ENCODE data around the gene TAF10.

The TAF10 gene

GRCh38 chr11:6607190-6607795 is 4.7 kb downstream of the TAF10 start:
- DNase-seq = peak; percentile 57

DNA sequence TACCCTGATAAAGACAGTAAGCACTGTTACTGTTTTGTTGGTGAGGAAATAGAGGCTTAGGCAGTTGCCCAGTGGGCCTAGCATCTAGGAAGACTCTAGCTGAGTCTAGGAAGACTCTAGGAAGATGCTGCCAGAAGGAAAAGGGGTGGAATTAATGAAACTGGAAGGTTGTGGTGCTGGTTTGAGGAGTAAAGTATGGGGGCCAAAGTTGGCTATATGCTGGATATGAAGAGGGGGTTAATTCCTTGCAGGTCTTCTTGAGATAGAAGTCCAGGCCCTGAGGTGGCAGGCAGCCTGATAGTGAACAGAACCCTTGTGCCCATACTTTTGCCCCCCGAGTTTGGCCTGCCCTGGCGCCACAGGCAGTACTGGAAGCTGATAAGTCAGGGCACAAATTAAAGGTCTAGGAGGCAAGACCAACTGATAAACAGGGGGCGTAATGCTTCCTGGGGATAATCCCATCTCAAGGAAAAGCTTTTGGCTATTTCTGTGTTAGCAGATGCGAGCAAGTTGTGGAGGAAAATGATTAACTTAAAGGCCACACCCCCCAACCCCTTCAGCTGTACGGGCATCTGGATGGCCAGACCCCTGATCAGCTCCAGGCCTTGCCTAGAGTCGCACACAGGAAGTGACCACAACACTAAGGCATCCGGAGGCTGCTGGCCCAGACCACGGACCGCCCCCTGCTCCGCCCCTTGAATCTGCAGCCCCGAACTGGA is 5.4 kb downstream of the TAF10 start:
- DNase-seq = peak; percentile 96

GRCh38 chr11:6604790-6605189 is 7.2 kb downstream of the TAF10 start:
- no peak for DNase-seq

GRCh38 chr11:6604081-6604626 is 7.9 kb downstream of the TAF10 start:
- DNase-seq = peak; percentile 63

DNA sequence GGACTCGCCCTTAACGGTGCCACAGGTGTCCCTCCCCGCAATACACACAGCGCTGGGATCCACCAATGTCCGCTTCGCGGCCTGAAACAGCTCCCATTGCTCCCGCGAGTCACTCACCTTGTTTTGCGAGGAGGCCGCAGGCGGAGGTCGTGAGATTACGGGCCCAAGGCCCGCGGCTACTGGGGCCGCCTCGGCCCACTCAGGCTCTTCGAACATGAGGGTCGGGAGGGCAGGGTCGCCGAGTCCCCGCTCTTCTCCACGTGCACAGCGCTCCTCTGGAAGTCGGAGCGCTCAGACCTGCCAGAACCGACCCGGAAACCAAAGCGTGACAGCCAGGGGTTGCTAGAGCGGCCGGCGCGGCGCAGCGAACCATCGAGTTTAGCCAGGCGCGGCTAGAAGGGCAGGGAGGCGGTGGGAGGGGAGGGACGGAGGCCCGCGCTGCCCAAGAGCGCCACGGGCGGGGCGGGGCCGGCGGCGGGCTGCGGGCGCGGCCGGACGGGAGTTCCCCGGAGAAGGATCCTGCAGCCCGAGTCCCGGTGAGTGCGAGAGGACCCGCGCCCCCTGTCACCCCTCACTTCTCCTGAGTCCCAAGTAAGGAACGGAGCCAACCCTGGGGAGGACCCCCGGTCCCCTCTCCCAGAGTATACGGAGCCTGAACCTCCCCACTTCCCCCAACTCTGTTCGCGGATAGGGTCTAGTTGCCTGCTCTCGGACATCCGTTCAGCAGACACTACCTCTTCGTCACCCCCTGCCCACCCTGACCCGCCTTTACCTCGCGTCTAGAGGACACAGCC is 8.5 kb downstream of the TAF10 start, which contains the start of the genes ILK and RRP8:
TSS of gene ILK (plus strand) at position 488 of the 794 bp plus-strand sequence. CDS start 498 bp downstream, outside the sequence.
TSS of gene RRP8 (minus strand) at position 330 of the 794 bp plus-strand sequence. CDS start at position 216, 114 bp downstream.
- peak; percentile 85 for DNase-seq

- DNase-seq = no peak
Measured at GRCh38 chr11:6602096-6602940, 9.7 kb downstream of the TAF10 start.

DNA sequence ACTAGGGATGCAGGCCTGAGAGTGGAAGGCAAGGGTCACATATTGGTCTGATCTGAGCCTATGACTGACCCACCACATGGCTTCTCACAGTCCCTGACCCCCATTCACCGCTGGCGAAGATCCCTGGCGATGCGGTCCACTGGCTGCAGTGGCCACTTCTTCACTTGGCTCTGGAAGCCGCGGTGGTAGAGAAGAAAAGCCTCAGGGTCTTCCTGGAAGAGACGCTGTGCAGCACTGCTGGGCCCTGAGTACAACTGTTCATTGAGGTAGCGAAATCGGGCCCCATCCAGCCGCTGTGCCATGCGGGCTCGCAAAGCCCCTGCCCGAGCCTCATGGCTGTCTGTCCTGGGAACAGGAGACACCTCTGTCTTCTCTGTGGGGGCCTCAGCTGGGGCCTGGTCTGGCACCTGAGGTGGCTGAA is 11.0 kb downstream of the TAF10 start:
- no peak for DNase-seq

DNA sequence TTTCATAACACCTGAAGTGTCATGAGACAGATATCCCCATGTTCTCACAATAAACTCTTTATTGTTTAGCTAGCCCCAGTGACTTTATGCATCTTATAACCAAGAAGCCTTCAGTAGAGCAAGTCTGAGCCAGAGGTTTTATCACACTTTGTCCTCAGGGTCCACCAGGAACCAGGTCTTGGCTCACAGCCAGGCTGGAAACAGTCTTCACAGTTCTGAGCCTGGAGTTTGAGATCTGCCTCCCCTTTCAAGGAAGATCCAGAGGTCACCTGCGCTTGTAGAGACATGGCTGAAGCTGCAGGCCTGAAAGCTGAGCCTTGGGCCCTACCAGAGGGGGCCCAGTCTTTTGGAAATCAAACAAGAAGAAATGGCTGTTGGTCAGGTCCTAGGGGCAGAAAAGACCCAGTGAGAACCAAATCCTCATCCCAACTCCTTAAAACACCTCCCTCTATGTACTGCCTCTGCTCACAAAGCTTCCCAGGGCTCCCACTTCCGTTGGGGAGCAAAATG is 12.1 kb downstream of the TAF10 start:
- no peak for DNase-seq

- no peak for DNase-seq
Measured at GRCh38 chr11:6599449-6599848, 12.6 kb downstream of the TAF10 start.

DNA sequence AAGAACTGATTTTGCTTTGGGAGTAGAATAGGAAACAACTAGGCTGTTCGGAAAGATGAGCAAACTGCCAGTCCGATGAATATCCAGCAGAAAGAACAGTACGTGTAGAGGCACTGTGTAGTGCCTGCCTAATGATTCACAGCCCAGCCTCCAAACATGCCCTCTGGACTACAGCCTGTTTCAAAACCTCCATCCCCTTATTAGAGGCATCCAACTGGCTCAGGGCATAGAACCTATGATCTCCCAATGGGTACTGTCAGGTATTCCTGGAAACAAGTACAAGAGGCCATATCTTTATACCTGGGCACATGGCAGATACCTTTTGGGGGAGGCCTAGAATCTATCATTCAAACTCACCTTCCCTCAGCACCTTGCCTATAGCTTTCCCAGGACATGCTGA is 13.5 kb downstream of the TAF10 start:
- no peak for DNase-seq

- DNase-seq = no peak
Measured at GRCh38 chr11:6596239-6596877, 15.7 kb downstream of the TAF10 start.

GRCh38 chr11:6594142-6594768 is 17.8 kb downstream of the TAF10 start:
- DNase-seq = no peak

DNA sequence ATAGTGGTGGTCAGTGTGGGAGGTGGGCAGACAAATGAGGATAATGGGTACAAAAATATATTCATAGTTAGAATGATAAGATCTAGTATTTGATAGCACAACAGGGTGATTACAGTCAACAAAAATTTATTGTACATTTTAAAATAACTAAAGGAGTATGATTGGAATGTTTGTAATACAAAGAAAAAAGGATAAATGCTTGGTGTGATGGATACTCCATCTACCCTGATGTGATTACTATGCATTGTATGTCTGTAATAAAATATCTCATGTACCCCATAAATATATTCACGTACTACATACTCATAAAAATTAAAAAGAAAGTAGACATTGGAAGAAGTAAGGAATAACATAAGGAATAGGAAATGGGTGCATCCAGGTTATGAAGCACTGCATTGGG is 24.0 kb downstream of the TAF10 start:
- DNase-seq = no peak

DNA sequence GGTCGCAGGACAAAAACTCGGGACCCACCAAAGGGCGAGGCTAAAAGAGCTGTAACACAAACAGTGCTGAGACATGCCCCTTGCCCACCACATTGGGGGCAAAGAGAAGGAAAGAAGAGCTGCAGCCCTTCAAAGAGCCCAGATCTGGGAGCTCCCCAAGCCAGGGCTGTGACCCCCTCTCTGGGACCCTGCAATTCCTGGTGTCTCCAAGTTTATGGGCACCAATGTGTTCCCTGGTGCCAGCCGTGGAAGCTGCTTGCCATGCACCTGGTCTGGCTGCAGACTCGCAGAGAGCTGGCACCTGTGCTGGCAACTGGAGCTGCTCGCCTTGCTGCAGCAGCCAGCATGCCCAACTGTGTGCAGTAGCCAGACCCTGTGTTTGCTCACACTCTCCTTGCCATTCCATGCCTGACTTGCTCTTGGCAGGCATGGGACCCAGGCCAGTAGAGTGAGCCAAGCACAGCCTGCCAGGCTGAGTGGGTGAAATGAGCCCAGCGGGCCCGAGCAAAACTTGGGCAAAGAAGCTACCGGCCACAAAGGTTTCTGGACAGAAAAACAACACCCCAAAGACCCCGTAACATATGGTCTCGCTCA is 24.6 kb downstream of the TAF10 start:
- DNase-seq = no peak

DNA sequence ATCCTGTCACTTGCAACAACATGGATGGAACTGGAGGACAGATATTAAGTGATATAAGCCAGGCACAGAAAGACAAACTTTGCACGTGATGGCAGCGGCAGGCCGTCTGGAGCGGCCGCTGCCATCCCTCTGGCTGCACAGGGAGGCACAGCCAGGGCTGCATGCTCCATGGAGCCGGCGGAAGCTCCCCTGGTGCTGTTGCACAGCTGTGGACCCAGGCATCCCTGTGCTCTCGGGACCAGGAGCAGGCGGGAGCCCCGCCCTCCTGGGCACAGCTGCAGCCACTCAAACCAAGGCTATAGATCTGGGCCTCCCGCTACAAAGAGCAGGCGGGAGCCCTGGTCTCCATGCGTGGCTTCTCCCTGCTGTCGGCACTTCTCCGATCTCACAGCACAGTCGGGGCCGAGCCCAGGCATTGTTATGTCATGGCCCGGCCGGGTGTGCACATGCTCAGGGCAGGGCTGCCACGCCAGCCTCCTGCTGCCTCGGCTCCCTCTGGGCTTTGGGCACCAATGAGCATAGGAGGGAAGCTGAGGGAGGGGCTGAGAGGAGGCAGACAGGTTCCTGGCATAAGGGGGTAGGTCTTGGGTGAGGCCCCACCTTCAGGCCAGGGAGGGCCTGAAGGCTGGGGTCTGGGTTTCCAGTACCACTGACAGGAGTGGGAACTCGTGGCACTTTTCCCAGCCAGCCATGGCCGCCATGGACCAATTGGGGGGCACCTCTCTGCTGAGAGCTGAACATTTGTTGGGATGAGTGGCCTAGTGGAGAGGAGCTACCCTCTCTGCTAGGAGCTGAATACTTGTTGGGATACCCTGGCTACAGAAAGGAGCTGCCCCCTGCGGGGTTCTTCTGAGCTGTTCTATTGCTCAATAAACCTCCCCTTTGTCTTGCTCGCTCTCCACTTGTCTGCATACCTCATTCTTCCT is 25.3 kb downstream of the TAF10 start:
- peak; percentile 14 for DNase-seq

- no peak for DNase-seq
Measured at GRCh38 chr11:6584528-6584927, 27.5 kb downstream of the TAF10 start.

- no peak for DNase-seq
Measured at GRCh38 chr11:6583584-6583983, 28.4 kb downstream of the TAF10 start.

- no peak for DNase-seq
Measured at GRCh38 chr11:6579681-6580080, 32.3 kb downstream of the TAF10 start.

DNA sequence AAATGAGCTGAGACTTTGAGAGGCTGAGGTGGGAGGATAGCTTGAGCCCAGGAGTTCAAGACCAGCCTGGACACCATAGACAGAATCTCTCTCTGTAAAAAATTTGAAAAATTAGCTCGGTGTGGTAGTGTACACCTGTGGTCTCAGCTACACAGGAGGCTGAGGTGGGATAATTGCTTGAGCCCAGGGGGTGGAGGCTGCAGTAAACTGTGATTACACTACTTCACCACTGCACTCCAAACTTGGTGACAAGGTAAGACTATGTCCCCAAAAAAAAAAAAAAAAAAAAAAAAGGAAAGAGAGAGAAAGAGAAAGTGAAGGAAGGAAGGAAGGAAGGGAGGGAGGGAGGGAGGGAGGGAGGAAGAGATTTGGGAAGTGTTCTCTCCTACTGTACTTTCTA is 33.9 kb downstream of the TAF10 start:
- DNase-seq = no peak
